AG09319 (cell line): Measurements from ENCODE around the gene KRTAP20-3.

ENCODE experiments used
- DNase-seq: peaks from one replicate; pipeline ENCODE4 v3.0.0-alpha.2; 2010; ENCODE audit warnings: low read depth; ENCODE audit errors: extremely low read depth
- TF ChIP-seq, protein P1 (sequence below): IDR thresholded peaks from 2 replicates; pipeline ENCODE4 v1.5.1; 2011; ENCODE audit warnings: low read depth, mild to moderate bottlenecking, inconsistent platforms, low read length, moderate library complexity

KRTAP20-3 gene

DNA sequence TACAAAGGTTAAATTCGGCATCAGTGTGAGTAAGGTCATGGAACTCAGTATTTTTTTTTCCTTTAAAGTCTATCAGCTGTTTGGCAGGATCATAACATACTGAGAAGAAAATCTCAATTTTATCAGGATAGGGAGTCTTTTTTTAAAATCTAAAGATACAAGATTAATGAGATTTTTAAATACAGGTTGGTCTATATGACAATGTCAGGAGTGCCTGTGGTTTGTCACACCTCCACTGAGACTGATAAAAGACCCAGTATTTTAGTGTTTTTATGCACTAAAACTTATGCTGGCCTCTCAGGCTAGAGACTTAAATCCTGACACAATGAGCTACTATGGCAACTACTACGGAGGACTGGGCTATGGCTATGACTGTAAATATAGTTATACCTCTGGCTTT lies at the start of gene KRTAP20-3:
KRTAP20-3 (plus strand) TSS at position 301 of the 400 bp plus-strand sequence.
- DNase-seq = no peak
- TF ChIP-seq, protein P1, sequence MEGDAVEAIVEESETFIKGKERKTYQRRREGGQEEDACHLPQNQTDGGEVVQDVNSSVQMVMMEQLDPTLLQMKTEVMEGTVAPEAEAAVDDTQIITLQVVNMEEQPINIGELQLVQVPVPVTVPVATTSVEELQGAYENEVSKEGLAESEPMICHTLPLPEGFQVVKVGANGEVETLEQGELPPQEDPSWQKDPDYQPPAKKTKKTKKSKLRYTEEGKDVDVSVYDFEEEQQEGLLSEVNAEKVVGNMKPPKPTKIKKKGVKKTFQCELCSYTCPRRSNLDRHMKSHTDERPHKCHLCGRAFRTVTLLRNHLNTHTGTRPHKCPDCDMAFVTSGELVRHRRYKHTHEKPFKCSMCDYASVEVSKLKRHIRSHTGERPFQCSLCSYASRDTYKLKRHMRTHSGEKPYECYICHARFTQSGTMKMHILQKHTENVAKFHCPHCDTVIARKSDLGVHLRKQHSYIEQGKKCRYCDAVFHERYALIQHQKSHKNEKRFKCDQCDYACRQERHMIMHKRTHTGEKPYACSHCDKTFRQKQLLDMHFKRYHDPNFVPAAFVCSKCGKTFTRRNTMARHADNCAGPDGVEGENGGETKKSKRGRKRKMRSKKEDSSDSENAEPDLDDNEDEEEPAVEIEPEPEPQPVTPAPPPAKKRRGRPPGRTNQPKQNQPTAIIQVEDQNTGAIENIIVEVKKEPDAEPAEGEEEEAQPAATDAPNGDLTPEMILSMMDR = no peak

DNA sequence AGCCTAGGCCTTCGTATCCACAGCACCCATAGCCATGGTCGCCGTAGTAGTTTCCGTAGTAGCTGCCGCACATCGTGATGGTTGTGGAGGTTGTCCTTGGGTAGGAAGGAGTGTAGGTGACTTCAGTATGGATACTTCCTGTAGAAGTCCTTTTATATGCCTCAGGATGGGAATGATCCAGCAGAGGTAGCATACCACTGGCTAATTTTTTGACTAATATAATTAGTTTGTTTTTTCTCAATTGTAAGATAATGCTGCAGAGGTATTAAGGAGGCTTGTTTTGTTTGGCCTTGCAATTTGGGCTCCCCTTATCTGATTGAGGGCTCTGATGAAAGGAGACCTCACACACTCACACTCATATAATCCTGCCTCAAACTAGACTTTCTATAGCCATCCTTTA lies 43.9 kb upstream of the KRTAP20-3 start, which contains the start of gene KRTAP6-2:
KRTAP6-2 (minus strand) TSS at position 101 of the 400 bp plus-strand sequence; CDS start at position 73, 28 bp downstream.
- TF ChIP-seq, protein P1 = no peak
- no peak for DNase-seq

DNA sequence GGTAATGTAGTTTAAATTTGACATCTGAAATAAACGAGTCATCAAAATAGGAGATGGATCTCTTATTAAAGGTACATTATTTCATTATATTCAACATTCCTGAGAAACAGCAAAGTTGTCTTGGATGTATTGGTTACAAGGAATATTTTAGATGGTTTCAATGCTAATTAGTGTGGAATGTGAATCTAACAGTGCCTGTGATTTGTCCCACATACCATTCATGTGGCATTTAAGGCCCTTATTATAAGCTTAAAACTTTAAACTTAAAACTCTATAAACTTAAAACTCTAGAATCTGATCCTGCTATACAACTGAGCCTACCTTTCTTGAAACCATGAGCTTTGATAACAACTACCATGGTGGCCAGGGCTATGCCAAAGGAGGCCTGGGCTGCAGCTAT lies 41.9 kb upstream of the KRTAP20-3 start, which contains the start of gene KRTAP22-1:
KRTAP22-1 (plus strand) TSS at position 301 of the 400 bp plus-strand sequence.
- TF ChIP-seq, protein P1 = no peak
- DNase-seq = no peak

DNA sequence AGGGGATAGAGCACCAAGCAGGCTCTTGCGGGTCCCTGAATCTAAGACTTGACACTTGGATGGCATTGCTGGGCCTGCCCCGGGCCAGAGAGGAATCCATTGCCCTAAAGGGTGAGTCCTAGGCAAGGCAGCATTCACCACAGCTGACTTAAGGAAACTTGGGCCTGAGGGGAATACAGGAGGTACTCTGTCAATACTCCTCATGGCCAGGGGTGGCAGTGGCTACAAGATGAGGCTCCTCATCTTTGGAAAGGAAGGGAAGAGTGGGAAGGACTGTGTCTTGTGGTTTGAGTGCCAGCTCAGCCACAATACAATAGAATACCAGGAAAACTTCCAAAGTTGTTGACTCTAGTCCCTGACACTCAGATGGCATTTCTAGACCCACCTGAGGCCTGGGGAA lies 36.7 kb upstream of the KRTAP20-3 start:
- TF ChIP-seq, protein P1 = no peak
- DNase-seq = no peak

DNA sequence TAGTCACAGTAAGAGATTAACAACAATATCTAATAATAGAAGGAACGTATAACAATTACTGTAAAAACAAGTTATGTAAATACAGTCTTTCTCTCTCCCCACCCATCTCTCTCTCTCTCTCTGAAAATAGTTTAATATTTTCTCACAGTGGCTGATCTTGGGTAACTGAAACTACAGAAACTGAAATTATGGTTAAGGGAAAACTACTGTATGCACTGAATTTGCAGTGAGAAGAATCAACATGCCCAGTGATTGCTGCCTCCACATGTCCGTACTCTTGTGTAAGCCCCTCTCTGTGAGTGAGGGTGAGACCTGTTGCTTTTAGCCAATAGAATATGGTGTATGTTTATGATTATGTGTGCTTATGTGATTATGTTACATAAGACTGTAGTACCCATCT lies 30.5 kb upstream of the KRTAP20-3 start:
- TF ChIP-seq, protein P1 = no peak
- no peak for DNase-seq

DNA sequence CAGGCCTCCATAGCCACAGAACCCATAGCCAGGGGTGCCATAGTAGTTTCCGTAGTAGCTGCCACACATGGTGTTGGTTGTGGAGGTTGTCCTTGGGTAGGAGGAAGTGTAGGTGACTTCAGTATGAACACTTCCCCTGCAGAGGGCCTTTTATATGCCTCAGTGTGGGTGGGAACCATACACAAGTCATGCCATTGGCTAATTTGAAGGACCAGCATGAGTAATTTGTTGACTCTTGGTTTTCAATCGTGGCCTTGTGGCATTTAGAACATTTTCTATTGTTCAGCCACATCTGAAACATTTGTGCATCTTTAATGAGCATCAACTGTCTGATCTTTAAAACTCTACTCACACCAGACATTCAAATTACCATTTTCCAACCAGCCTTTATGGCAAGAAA lies 28.8 kb upstream of the KRTAP20-3 start, which contains the start of gene KRTAP6-1:
KRTAP6-1 (minus strand) TSS at position 95 of the 400 bp plus-strand sequence; CDS start at position 69, 26 bp downstream.
- DNase-seq = no peak
- TF ChIP-seq, protein P1 = no peak

DNA sequence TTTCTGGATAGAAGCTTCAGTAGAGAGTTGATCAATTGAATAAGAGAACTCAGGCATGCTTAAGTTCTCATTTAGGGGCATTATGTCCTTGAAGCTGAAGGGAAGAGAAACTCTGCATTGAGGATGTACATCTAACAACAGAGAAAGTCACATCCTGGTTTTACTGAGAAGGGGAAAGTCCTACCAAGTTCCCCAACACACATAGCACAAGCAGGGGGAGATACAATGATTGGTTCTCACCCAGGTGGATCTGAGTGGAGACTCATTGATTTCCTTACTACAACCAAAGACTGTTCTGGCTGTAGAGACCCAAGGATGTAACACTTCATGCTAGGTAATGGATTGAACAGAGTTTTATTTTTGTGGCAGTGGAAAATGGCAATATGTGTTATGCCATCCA lies 27.5 kb upstream of the KRTAP20-3 start:
- TF ChIP-seq, protein P1 = no peak

More for the DNA sequence above, 27.5 kb upstream of the KRTAP20-3 start:
- DNase-seq = no peak
